ENCODE results near the gene CRK.
A peak's percentile ranks its signal among the peaks of the same experiment; 100 is the strongest.
"Not testable (repeated sequence)": the region's sequence is repeated elsewhere in the genome, so short reads cannot be mapped to it uniquely, and the experiment has no call there.

The CRK gene

GRCh38 chr17:1402262-1402586 lies 53.8 kb downstream of the CRK start:
- no peak for DNase-seq (ENCODE audit: extremely low spot score)
- CTCF ChIA-PET, result interaction anchor here (0.7 kb wide), 1 partner anchor 25 kb away, joined by 5 read pairs; no protein-coding TSS in a partner anchor
- POLR2A ChIA-PET, result no interaction called here
- TF ChIP-seq NFRKB (IDR thresholded peaks at IDR 0.05) (no peak), BHLHE40 (IDR thresholded peaks at IDR 0.05; ENCODE audit: borderline replicate concordance) (no peak), FOXM1 (IDR thresholded peaks at IDR 0.05; ENCODE audit: borderline replicate concordance) (no peak), FOXA1 (IDR thresholded peaks at IDR 0.05) (no peak), SP1 (IDR thresholded peaks at IDR 0.05) (no peak), SUZ12 (IDR thresholded peaks at IDR 0.05) (no peak), L3MBTL2 (conservative IDR thresholded peaks at IDR 0.05) (no peak), PKNOX1 (IDR thresholded peaks at IDR 0.05) (no peak), HDGF (IDR thresholded peaks at IDR 0.05; ENCODE audit: borderline replicate concordance) (no peak), LEF1 (IDR thresholded peaks at IDR 0.05; ENCODE audit: borderline replicate concordance) (no peak), CTBP1 (IDR thresholded peaks at IDR 0.05; ENCODE audit: borderline replicate concordance) (no peak), ZNF384 (IDR thresholded peaks at IDR 0.05) (no peak), ELF4 (IDR thresholded peaks at IDR 0.05) (no peak), FOXK2 (IDR thresholded peaks at IDR 0.05) (no peak), ARNT (IDR thresholded peaks at IDR 0.05) (no peak), TARDBP (IDR thresholded peaks at IDR 0.05) (no peak)

- ChIA-PET CTCF (interaction anchor here (2.5 kb wide), 1 partner anchor 34 kb away, joined by 6 read pairs; no protein-coding TSS in a partner anchor), POLR2A (interaction anchor here (1.0 to 1.7 kb wide), 9 partner anchors 10 to 88 kb away, joined by 3 to 30 read pairs (median 4); no protein-coding TSS in a partner anchor)
- peak; percentile 94 for DNase-seq (ENCODE audit: extremely low spot score)
- TF ChIP-seq ELF4 (IDR thresholded peaks at IDR 0.05) (peak; percentile 91), FOXM1 (IDR thresholded peaks at IDR 0.05; ENCODE audit: borderline replicate concordance) (peak; percentile 86), LEF1 (IDR thresholded peaks at IDR 0.05; ENCODE audit: borderline replicate concordance) (0 out of 2 replicates have a peak, but pooled peaks have one; percentile 53), TARDBP (IDR thresholded peaks at IDR 0.05) (no peak), L3MBTL2 (conservative IDR thresholded peaks at IDR 0.05) (peak; percentile 67), ARNT (IDR thresholded peaks at IDR 0.05) (0 out of 2 replicates have a peak, but pooled peaks have one; percentile 8), HDGF (IDR thresholded peaks at IDR 0.05; ENCODE audit: borderline replicate concordance) (0 out of 2 replicates have a peak, but pooled peaks have one; percentile 27), BHLHE40 (IDR thresholded peaks at IDR 0.05; ENCODE audit: borderline replicate concordance) (no peak), SUZ12 (IDR thresholded peaks at IDR 0.05) (no peak), FOXA1 (IDR thresholded peaks at IDR 0.05) (no peak), SP1 (IDR thresholded peaks at IDR 0.05) (no peak), NFRKB (IDR thresholded peaks at IDR 0.05) (peak; percentile 98)
Observed at GRCh38 chr17:1399679-1400512, 56.1 kb downstream of the CRK start, which contains the start of gene YWHAE. TSS of gene YWHAE (minus strand) at chr17:1400222. CDS start at chr17:1400110, 112 bp downstream.

- DNase-seq (ENCODE audit: extremely low spot score), result peak; percentile 26
- TF ChIP-seq SP1 (IDR thresholded peaks at IDR 0.05), result no peak
- TF ChIP-seq HDGF (IDR thresholded peaks at IDR 0.05; ENCODE audit: borderline replicate concordance), result no peak
- TF ChIP-seq ZNF384 (IDR thresholded peaks at IDR 0.05), result no peak
- POLR2A ChIA-PET, result interaction anchor here (0.5 to 1.7 kb wide), 6 partner anchors 9 to 89 kb away, joined by 3 to 30 read pairs (median 4); no protein-coding TSS in a partner anchor
- CTCF ChIA-PET, result interaction anchor here (2.5 kb wide), 1 partner anchor 33 kb away, joined by 6 read pairs; no protein-coding TSS in a partner anchor
Observed at GRCh38 chr17:1398931-1399678, 56.9 kb downstream of the CRK start.

GRCh38 chr17:1398028-1398427 lies 58.0 kb downstream of the CRK start:
- no peak for TF ChIP-seq FOXM1 (IDR thresholded peaks at IDR 0.05; ENCODE audit: borderline replicate concordance)
- POLR2A ChIA-PET, result interaction anchor here (1.2 kb wide), 1 partner anchor 32 kb away, joined by 3 read pairs; no protein-coding TSS in a partner anchor
- no peak for DNase-seq (ENCODE audit: extremely low spot score)
- CTCF ChIA-PET, result interaction anchor here (1.6 kb wide), 1 partner anchor 33 kb away, joined by 4 read pairs; no protein-coding TSS in a partner anchor

- CTCF ChIA-PET, result interaction anchor here (0.6 to 1.1 kb wide), 2 partner anchors 31 to 35 kb away, joined by 4 to 5 read pairs; no protein-coding TSS in a partner anchor
- DNase-seq (ENCODE audit: extremely low spot score), result not testable (repeated sequence)
- POLR2A ChIA-PET, result interaction anchor here (0.7 kb wide), 1 partner anchor 29 kb away, joined by 3 read pairs; no protein-coding TSS in a partner anchor
Observed at GRCh38 chr17:1395876-1396665, 60.0 kb downstream of the CRK start.

- ChIA-PET POLR2A (interaction anchor here (1.7 to 4.5 kb wide), 3 partner anchors 8 to 15 kb away, joined by 7 to 30 read pairs (median 8); partner anchors contain the start of gene YWHAE), CTCF (interaction anchor here (2.0 kb wide), 1 partner anchor 26 kb away, joined by 10 read pairs; no protein-coding TSS in a partner anchor)
- DNase-seq (ENCODE audit: extremely low spot score), result no peak
- TF ChIP-seq ARNT (IDR thresholded peaks at IDR 0.05), result no peak
- no peak for TF ChIP-seq CTBP1 (IDR thresholded peaks at IDR 0.05; ENCODE audit: borderline replicate concordance)
- TF ChIP-seq SP1 (IDR thresholded peaks at IDR 0.05), result no peak
Observed at GRCh38 chr17:1391577-1391976, 64.5 kb downstream of the CRK start.

Measured in HEK293T (cell line).